RWPE2 (cell line): ENCODE data around the gene PSMD2.

ENCODE experiments used
- ATAC-seq: fragments of 200-7000 bp; cut with Tn5 transposase; 3 replicates; pipeline ENCODE4 v1.9.1; 2021; ENCODE audit warnings: low read depth
- DNase-seq: peaks from one replicate; pipeline ENCODE4 v3.0.0-alpha.2; 2020; ENCODE audit warnings: low spot score
- H3K27ac ChIP-seq: fragments of 450-650 bp; 2 replicates; pipeline ENCODE4 v1.5.1; 2017; ENCODE audit warnings: mild to moderate bottlenecking; ENCODE audit not compliant: poor library complexity, severe bottlenecking
- H3K27me3 ChIP-seq: fragments of 250-450 bp; sonication (Bioruptor Pico); 2 replicates; pipeline ENCODE4 v1.5.1; 2021; ENCODE audit warnings: mild to moderate bottlenecking, moderate library complexity; ENCODE audit not compliant: insufficient read depth, poor library complexity, severe bottlenecking
- H3K36me3 ChIP-seq: fragments of 250-450 bp; sonication (Bioruptor Pico); 2 replicates; pipeline ENCODE4 v1.5.1; 2020; ENCODE audit warnings: low read depth, mild to moderate bottlenecking, moderate library complexity
- H3K4me1 ChIP-seq: fragments of 250-450 bp; sonication (Bioruptor Pico); 2 replicates; pipeline ENCODE4 v1.5.1; 2021; ENCODE audit warnings: mild to moderate bottlenecking, moderate library complexity; ENCODE audit not compliant: insufficient read depth, poor library complexity, severe bottlenecking
- H3K4me3 ChIP-seq: fragments of 250-450 bp; sonication (Bioruptor Pico); 2 replicates; pipeline ENCODE4 v1.5.1; 2021; ENCODE audit warnings: mild to moderate bottlenecking, moderate library complexity; ENCODE audit not compliant: severe bottlenecking
- H3K9me3 ChIP-seq: fragments of 250-450 bp; sonication (Bioruptor Pico); 2 replicates; pipeline ENCODE4 v1.5.1; 2021; ENCODE audit warnings: mild to moderate bottlenecking, moderate library complexity; ENCODE audit not compliant: severe bottlenecking
- CTCF ChIP-seq: fragments of 450-650 bp; IDR thresholded peaks from one replicate; pipeline ENCODE4 v1.5.1; 2017; ENCODE audit warnings: mild to moderate bottlenecking, moderate library complexity; ENCODE audit not compliant: poor library complexity, severe bottlenecking

Gene PSMD2

DNA sequence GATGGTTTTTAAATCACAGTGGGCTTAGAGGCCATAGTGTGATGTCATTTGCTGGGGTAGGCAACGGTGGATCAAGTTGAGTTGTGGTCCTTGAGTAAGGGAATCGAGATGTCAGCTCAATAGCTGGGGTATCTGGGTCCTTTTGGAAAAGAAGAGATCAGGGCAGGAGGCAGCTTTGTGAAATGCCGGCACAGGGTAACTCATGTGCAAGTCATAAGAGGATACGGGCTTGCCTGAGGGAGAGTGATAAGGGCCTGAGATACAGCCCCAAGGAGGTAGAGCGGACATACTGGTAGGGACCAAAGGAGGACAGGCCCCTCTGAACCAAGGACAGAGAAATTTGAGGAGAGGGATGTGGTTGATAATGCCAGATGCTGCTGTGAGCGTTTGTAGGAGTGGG is 34.1 kb downstream of the PSMD2 start:
- TF ChIP-seq CTCF = no peak

GRCh38 chr3:184333700-184334099 is 34.7 kb downstream of the PSMD2 start:
- Histone ChIP-seq H3K27ac (peak overlapping the region; percentile 98), H3K36me3 (peaks cover 75% of the 10 kb centered on the region), H3K4me1 (peaks cover 39% of the 10 kb centered on the region), H3K27me3 (no peaks in the 10 kb centered on the region), H3K9me3 (no peaks in the 10 kb centered on the region), H3K4me3 (no peak overlapping the region)
- TF ChIP-seq CTCF = no peak
- DNase-seq (no peak), ATAC-seq (no peak)

More for the DNA sequence above, 34.1 kb downstream of the PSMD2 start:
- Histone ChIP-seq H3K4me1 (peaks cover 38% of the 10 kb centered on the region), H3K9me3 (no peaks in the 10 kb centered on the region), H3K4me3 (no peak overlapping the region), H3K27ac (peak overlapping the region; percentile 98), H3K36me3 (peaks cover 80% of the 10 kb centered on the region), H3K27me3 (no peaks in the 10 kb centered on the region)
- DNase-seq = no peak
- ATAC-seq = no peak

DNA sequence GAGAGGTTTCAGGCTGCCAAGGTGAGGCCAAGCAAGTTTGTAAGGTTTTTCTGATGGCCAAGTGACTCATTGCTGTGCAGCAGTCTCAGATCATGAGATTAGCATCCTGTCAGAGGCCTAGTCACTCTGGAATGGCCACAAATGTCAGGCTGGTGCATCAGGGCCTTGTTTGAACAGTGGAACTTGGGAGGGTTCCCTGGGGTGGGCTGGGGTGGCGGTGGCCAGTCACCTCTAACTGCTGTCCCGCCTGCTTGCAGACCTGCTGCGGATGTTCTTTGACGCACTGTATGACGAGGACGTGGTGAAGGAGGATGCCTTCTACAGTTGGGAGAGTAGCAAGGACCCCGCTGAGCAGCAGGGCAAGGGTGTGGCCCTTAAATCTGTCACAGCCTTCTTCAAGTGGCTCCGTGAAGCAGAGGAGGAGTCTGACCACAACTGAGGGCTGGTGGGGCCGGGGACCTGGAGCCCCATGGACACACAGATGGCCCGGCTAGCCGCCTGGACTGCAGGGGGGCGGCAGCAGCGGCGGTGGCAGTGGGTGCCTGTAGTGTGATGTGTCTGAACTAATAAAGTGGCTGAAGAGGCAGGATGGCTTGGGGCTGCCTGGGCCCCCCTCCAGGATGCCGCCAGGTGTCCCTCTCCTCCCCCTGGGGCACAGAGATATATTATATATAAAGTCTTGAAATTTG is 35.6 kb downstream of the PSMD2 start:
- H3K36me3 ChIP-seq = peaks cover 65% of the 10 kb centered on the region
- no peak for TF ChIP-seq CTCF
- peak; percentile 15 for ATAC-seq
- H3K4me3 ChIP-seq = no peak overlapping the region
- DNase-seq = no peak
- H3K27ac ChIP-seq = peak overlapping the region; percentile 98
- H3K4me1 ChIP-seq = peaks cover 43% of the 10 kb centered on the region
- no peaks in the 10 kb centered on the region for H3K27me3 ChIP-seq
- no peaks in the 10 kb centered on the region for H3K9me3 ChIP-seq

GRCh38 chr3:184335291-184335660 is 36.2 kb downstream of the PSMD2 start:
- DNase-seq (no peak), ATAC-seq (no peak)
- peaks cover 43% of the 10 kb centered on the region for H3K4me1 ChIP-seq
- H3K9me3 ChIP-seq = no peaks in the 10 kb centered on the region
- H3K36me3 ChIP-seq = peaks cover 59% of the 10 kb centered on the region
- H3K27ac ChIP-seq = peak overlapping the region; percentile 98
- peak overlapping the region; percentile 56 for H3K4me3 ChIP-seq
- no peaks in the 10 kb centered on the region for H3K27me3 ChIP-seq
- no peak for TF ChIP-seq CTCF
